22Rv1 (cell line): Measurements from ENCODE around the gene RSPH3.

ENCODE experiments used
- ZFX ChIP-seq: fragments of 450-650 bp; IDR thresholded peaks from 2 replicates; pipeline ENCODE4 v1.6.1; 2017; ENCODE audit warnings: antibody characterized with exemption, borderline replicate concordance
- TF ChIP-seq, protein P1 (sequence below): fragments of 450-650 bp; IDR thresholded peaks from 2 replicates; pipeline ENCODE4 v1.5.1; 2017; ENCODE audit warnings: mild to moderate bottlenecking

DNA sequence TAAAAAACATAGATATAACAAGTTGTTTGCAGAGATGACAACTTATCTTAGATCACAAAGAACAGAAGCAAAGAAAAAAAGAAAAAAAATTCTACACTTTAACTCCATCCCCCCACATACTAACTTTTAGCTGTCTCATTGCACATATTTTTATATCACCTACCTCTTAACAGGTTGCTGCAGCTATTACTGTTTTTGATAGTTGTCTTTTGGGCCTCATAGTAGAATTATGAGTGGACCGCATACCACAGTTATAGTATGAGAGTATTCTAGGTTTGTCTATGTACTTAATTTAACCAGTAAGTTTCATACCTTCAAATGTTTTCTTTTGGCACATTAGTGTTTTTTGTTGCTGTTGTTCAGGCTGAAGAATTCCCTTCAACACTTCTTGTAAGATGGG lies 12.3 kb downstream of the RSPH3 start:
- TF ChIP-seq, protein P1, sequence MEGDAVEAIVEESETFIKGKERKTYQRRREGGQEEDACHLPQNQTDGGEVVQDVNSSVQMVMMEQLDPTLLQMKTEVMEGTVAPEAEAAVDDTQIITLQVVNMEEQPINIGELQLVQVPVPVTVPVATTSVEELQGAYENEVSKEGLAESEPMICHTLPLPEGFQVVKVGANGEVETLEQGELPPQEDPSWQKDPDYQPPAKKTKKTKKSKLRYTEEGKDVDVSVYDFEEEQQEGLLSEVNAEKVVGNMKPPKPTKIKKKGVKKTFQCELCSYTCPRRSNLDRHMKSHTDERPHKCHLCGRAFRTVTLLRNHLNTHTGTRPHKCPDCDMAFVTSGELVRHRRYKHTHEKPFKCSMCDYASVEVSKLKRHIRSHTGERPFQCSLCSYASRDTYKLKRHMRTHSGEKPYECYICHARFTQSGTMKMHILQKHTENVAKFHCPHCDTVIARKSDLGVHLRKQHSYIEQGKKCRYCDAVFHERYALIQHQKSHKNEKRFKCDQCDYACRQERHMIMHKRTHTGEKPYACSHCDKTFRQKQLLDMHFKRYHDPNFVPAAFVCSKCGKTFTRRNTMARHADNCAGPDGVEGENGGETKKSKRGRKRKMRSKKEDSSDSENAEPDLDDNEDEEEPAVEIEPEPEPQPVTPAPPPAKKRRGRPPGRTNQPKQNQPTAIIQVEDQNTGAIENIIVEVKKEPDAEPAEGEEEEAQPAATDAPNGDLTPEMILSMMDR = no peak
- no peak for TF ChIP-seq ZFX
